Measurements from ENCODE around the gene THSD7B. TPM values are rescaled to one million over a fixed set of nuclear protein-coding genes. Genes with fewer than 3 reads are reported as not detected.

Gene THSD7B
- total and polyA plus RNA-seq, 2 of the 13 experiments (the other 11 are each of a cell fraction or from before 2014, with no cell fraction given), result 0.02 TPM; not detected in 1

- Histone ChIP-seq H4K20me1 (ENCODE audit: insufficient read depth, low read length) (no peaks in the 10 kb centered on the region), H3K27ac (ENCODE audit: extremely low read length, insufficient read depth, low read length) (no peak overlapping the region), H3K9ac (ENCODE audit: insufficient read depth, low read depth, low read length) (no peak overlapping the region), H3K9me3 (ENCODE audit: low read length) (no peaks in the 10 kb centered on the region), H3K27me3 (ENCODE audit: control insufficient read depth in 1 of 2, insufficient read depth in 2 of 2, low read length in 2 of 2) (no peaks in the 10 kb centered on the region), H3K4me1 (ENCODE audit: insufficient read depth, low read length) (no peaks in the 10 kb centered on the region), H3K4me3 (replicated peaks in 1 of 3; ENCODE audit: insufficient read depth in 1 of 3, low read depth in 2 of 3, low read length in 3 of 3) (no peak overlapping the region), H3K4me2 (ENCODE audit: low read depth, low read length) (no peak overlapping the region), H3K36me3 (replicated peaks in 1 of 2; ENCODE audit: control insufficient read depth in 1 of 2, insufficient read depth in 2 of 2, low read length in 2 of 2) (no peaks in the 10 kb centered on the region), H3K79me2 (ENCODE audit: insufficient read depth, low read length) (no peaks in the 10 kb centered on the region), H2AFZ (ENCODE audit: low read length) (no peak overlapping the region)
- in situ Hi-C loops (cut with HindIII; ENCODE audit: extremely low pct_ligation_motif_present, low pct_unique_long_range_greater_than_20kb), result no loop called here
- ChIA-PET POLR2A (no interaction called here), CTCF (ENCODE audit: low intra/inter-chr PET ratio, low total read pairs) (no interaction called here)
- 2% methylated on average over 6 of the region's 6 CpGs for WGBS (ENCODE audit: low lambda C conversion rate)
- TF ChIP-seq ZNF674 (CRISPR knock-in tag; IDR thresholded peaks at IDR 0.05; ENCODE audit: low read depth) (no peak), ELF4 (CRISPR knock-in tag; IDR thresholded peaks at IDR 0.05; ENCODE audit: borderline replicate concordance) (no peak), ZNF235 (CRISPR knock-in tag; IDR thresholded peaks at IDR 0.05; ENCODE audit: borderline replicate concordance) (no peak), NFE2L1 (CRISPR knock-in tag; IDR thresholded peaks at IDR 0.05; ENCODE audit: borderline replicate concordance) (no peak), RFXAP (CRISPR knock-in tag; IDR thresholded peaks at IDR 0.05; ENCODE audit: borderline replicate concordance) (no peak), SNAI1 (CRISPR knock-in tag; IDR thresholded peaks at IDR 0.05; ENCODE audit: borderline replicate concordance) (no peak), GTF2F1 (IDR thresholded peaks at IDR 0.05; ENCODE audit: low read length) (no peak), ATF7 (IDR thresholded peaks at IDR 0.05) (peak; percentile 78), ATF7 (CRISPR knock-in tag; IDR thresholded peaks at IDR 0.05) (no peak), CREB1 (IDR thresholded peaks at IDR 0.05) (peak; percentile 83), CREB1 (CRISPR knock-in tag; IDR thresholded peaks at IDR 0.05) (no peak), ZNF501 (CRISPR knock-in tag; IDR thresholded peaks at IDR 0.05) (no peak), BCLAF1 (IDR thresholded peaks at IDR 0.05) (no peak), ESRRA (CRISPR knock-in tag; IDR thresholded peaks at IDR 0.05; ENCODE audit: low read depth) (no peak)
- BruUV-seq (replicated peaks), result no TSS peak
- ATAC-seq (no peak), FAIRE-seq (no peak), DNase-seq (ENCODE audit: low spot score) (no peak)
- intact Hi-C loops (cut with micrococcal nuclease; ENCODE audit: unreplicated experiment), result loop anchor here (5.0 kb wide), 1 partner anchor 1639 kb away; no protein-coding TSS in a partner anchor
Measured at GRCh38 chr2:137547842-137548241, 782.5 kb downstream of the THSD7B start.

All from HepG2 (cell line).